Measurements from ENCODE around the gene UGT1A6. TPM values are rescaled to one million over a fixed set of nuclear protein-coding genes. Genes with fewer than 3 reads are reported as not detected.

UGT1A6 gene
- not detected in 2 replicates for total RNA-seq

GRCh38 chr2:233692648-233693047 lies at the start of gene UGT1A6:
TSS of gene UGT1A6 (plus strand) at chr2:233692890. CDS start at chr2:233693005, 115 bp downstream.

GRCh38 chr2:233671290-233672161 lies 21.2 kb upstream of the UGT1A6 start, which contains the start of gene UGT1A9:
TSS of gene UGT1A9 (plus strand) at chr2:233671898. CDS start at chr2:233671935, 37 bp downstream.

GRCh38 chr2:233681521-233682099 lies 11.1 kb upstream of the UGT1A6 start, which contains the start of gene UGT1A7:
TSS of gene UGT1A7 (plus strand) at chr2:233681901. CDS start at chr2:233681938, 37 bp downstream.

GRCh38 chr2:233712611-233713261 lies 20.0 kb downstream of the UGT1A6 start, which contains the start of gene UGT1A5:
TSS of gene UGT1A5 (plus strand) at chr2:233712907. CDS start at chr2:233712992, 85 bp downstream.

GRCh38 chr2:233718552-233718951 lies 25.9 kb downstream of the UGT1A6 start, which contains the start of gene UGT1A4:
TSS of gene UGT1A4 (plus strand) at chr2:233718736. CDS start at chr2:233718821, 85 bp downstream.

GRCh38 chr2:233728723-233729301 lies 36.1 kb downstream of the UGT1A6 start, which contains the start of gene UGT1A3:
TSS of gene UGT1A3 (plus strand) at chr2:233729042. CDS start at chr2:233729127, 85 bp downstream.

GRCh38 chr2:233760043-233760442 lies 67.4 kb downstream of the UGT1A6 start, which contains the start of gene UGT1A1:
TSS of gene UGT1A1 (plus strand) at chr2:233760270. CDS start at chr2:233760288, 18 bp downstream.

GRCh38 chr2:233778030-233778429 lies 85.3 kb downstream of the UGT1A6 start, which contains the start of gene MROH2A:
TSS of gene MROH2A (plus strand) at chr2:233778330. CDS start at chr2:233779359, 1,029 bp downstream.

Other genes with a start within 250 kb of the UGT1A6 start
- gene USP40, start 126.1 kb upstream of the UGT1A6 start, total RNA-seq = 44.2 and 54.6 TPM in 2 replicates
- not detected in 2 replicates for gene UGT1A8, start 75.3 kb upstream of the UGT1A6 start, total RNA-seq
- gene UGT1A10, start 56.4 kb upstream of the UGT1A6 start, total RNA-seq = not detected in 2 replicates
- gene UGT1A9, start 21.0 kb upstream of the UGT1A6 start, total RNA-seq = not detected in 2 replicates
- gene UGT1A7, start 11.0 kb upstream of the UGT1A6 start, total RNA-seq = not detected in 2 replicates
- gene UGT1A5, start 20.0 kb downstream of the UGT1A6 start, total RNA-seq = not detected in 2 replicates
- gene UGT1A4, start 25.8 kb downstream of the UGT1A6 start, total RNA-seq = not detected in 2 replicates
- not detected in 2 replicates for gene UGT1A3, start 36.2 kb downstream of the UGT1A6 start, total RNA-seq
- not detected in 2 replicates for gene UGT1A1, start 67.4 kb downstream of the UGT1A6 start, total RNA-seq
- gene MROH2A, start 85.4 kb downstream of the UGT1A6 start, total RNA-seq = not detected in 2 replicates
- 1.5 and 9.4 TPM in 2 replicates for gene HJURP, start 161.6 kb downstream of the UGT1A6 start, total RNA-seq
- not detected in 2 replicates for gene TRPM8, start 224.5 kb downstream of the UGT1A6 start, total RNA-seq